ENCODE results near the gene GIGYF2. TPM values are rescaled to one million over a fixed set of nuclear protein-coding genes. Genes with fewer than 3 reads are reported as not detected.

Gene GIGYF2
- total RNA-seq, 1 experiment from 2014 or later, result 71.1 TPM

GRCh38 chr2:232697807-232698110 lies 628 bp downstream of the GIGYF2 start:
- BruUV-seq (replicated peaks), result no TSS peak
- no peak for TF ChIP-seq CTCF (IDR thresholded peaks at IDR 0.05; ENCODE audit: unreplicated experiment)
- Mint-ChIP-seq H3K4me1 (ENCODE audit: insufficient read depth, unreplicated experiment) (peaks cover 26% of the 10 kb centered on the region), H3K27me3 (ENCODE audit: insufficient read depth, unreplicated experiment) (no peaks in the 10 kb centered on the region), H3K4me3 (ENCODE audit: unreplicated experiment) (peak overlapping the region; percentile 95), H3K27ac (ENCODE audit: low read depth, unreplicated experiment) (peak overlapping the region; percentile 93), H3K36me3 (ENCODE audit: insufficient read depth, unreplicated experiment) (peaks cover 19% of the 10 kb centered on the region), H3K9me3 (ENCODE audit: unreplicated experiment) (no peaks in the 10 kb centered on the region)
- ChIA-PET POLR2A (interaction anchor here (0.8 to 2.7 kb wide), 11 partner anchors 9 to 554 kb away, joined by 3 to 5 read pairs (median 3); partner anchors contain the start of genes ATG16L1, EFHD1, EIF4E2 and TIGD1), CTCF (no interaction called here)
- DNase-seq (ENCODE audit: unreplicated experiment), result no peak
- intact Hi-C loops (cut with micrococcal nuclease), result loop anchor here (2.0 kb wide), 1 partner anchor 91 kb away; no protein-coding TSS in a partner anchor

GRCh38 chr2:232698556-232699091 lies 1.5 kb downstream of the GIGYF2 start:
- no peak for TF ChIP-seq CTCF (IDR thresholded peaks at IDR 0.05; ENCODE audit: unreplicated experiment)
- no peaks in the 10 kb centered on the region for H3K9me3 Mint-ChIP-seq (ENCODE audit: unreplicated experiment)
- TSS peak; percentile 53 for BruUV-seq (replicated peaks)
- H3K36me3 Mint-ChIP-seq (ENCODE audit: insufficient read depth, unreplicated experiment), result peaks cover 21% of the 10 kb centered on the region
- peak overlapping the region; percentile 95 for H3K4me3 Mint-ChIP-seq (ENCODE audit: unreplicated experiment)
- no peaks in the 10 kb centered on the region for H3K27me3 Mint-ChIP-seq (ENCODE audit: insufficient read depth, unreplicated experiment)
- H3K27ac Mint-ChIP-seq (ENCODE audit: low read depth, unreplicated experiment), result peak overlapping the region; percentile 93
- no peak for DNase-seq (ENCODE audit: unreplicated experiment)
- POLR2A ChIA-PET, result interaction anchor here (0.6 to 2.7 kb wide), 8 partner anchors 9 to 547 kb away, joined by 3 to 5 read pairs (median 4); partner anchors contain the start of genes EIF4E2 and TIGD1
- peaks cover 26% of the 10 kb centered on the region for H3K4me1 Mint-ChIP-seq (ENCODE audit: insufficient read depth, unreplicated experiment)
- intact Hi-C loops (cut with micrococcal nuclease), result loop anchor here (2.0 kb wide), 1 partner anchor 92 kb away; no protein-coding TSS in a partner anchor
- CTCF ChIA-PET, result interaction anchor here (0.7 kb wide), 2 partner anchors 10 to 11 kb away, joined by 4 to 5 read pairs; no protein-coding TSS in a partner anchor

GRCh38 chr2:232699110-232699509 lies 2.0 kb downstream of the GIGYF2 start:
- Mint-ChIP-seq H3K4me1 (ENCODE audit: insufficient read depth, unreplicated experiment) (peaks cover 26% of the 10 kb centered on the region), H3K27ac (ENCODE audit: low read depth, unreplicated experiment) (peak overlapping the region; percentile 93), H3K9me3 (ENCODE audit: unreplicated experiment) (no peaks in the 10 kb centered on the region), H3K36me3 (ENCODE audit: insufficient read depth, unreplicated experiment) (peaks cover 26% of the 10 kb centered on the region), H3K4me3 (ENCODE audit: unreplicated experiment) (peak overlapping the region; percentile 95), H3K27me3 (ENCODE audit: insufficient read depth, unreplicated experiment) (no peaks in the 10 kb centered on the region)
- CTCF ChIA-PET, result interaction anchor here (0.7 kb wide), 2 partner anchors 9 to 11 kb away, joined by 4 to 5 read pairs; no protein-coding TSS in a partner anchor
- POLR2A ChIA-PET, result interaction anchor here (0.6 to 0.7 kb wide), 2 partner anchors 148 to 546 kb away, joined by 3 to 4 read pairs; partner anchors contain the start of genes EIF4E2 and TIGD1
- no TSS peak for BruUV-seq (replicated peaks)
- intact Hi-C loops (cut with micrococcal nuclease), result loop anchor here (2.0 kb wide), 1 partner anchor 92 kb away; no protein-coding TSS in a partner anchor
- TF ChIP-seq CTCF (IDR thresholded peaks at IDR 0.05; ENCODE audit: unreplicated experiment), result no peak
- DNase-seq (ENCODE audit: unreplicated experiment), result peak; percentile 6

- no TSS peak for BruUV-seq (replicated peaks)
- Mint-ChIP-seq H3K27ac (ENCODE audit: low read depth, unreplicated experiment) (no peak overlapping the region), H3K4me1 (ENCODE audit: insufficient read depth, unreplicated experiment) (peaks cover 26% of the 10 kb centered on the region)
Observed at GRCh38 chr2:232700154-232700553, 3.0 kb downstream of the GIGYF2 start.

More at GRCh38 chr2:232700154-232700553, 3.0 kb downstream of the GIGYF2 start:
- ChIA-PET POLR2A (interaction anchor here (0.7 to 1.3 kb wide), 4 partner anchors 11 to 685 kb away, joined by 3 to 5 read pairs (median 3); no protein-coding TSS in a partner anchor), CTCF (interaction anchor here (0.6 kb wide), 1 partner anchor 9 kb away, joined by 3 read pairs; no protein-coding TSS in a partner anchor)
- H3K27me3 Mint-ChIP-seq (ENCODE audit: insufficient read depth, unreplicated experiment), result no peaks in the 10 kb centered on the region
- peak overlapping the region; percentile 95 for H3K4me3 Mint-ChIP-seq (ENCODE audit: unreplicated experiment)
- TF ChIP-seq CTCF (IDR thresholded peaks at IDR 0.05; ENCODE audit: unreplicated experiment), result no peak
- intact Hi-C loops (cut with micrococcal nuclease), result no loop called here
- peaks cover 36% of the 10 kb centered on the region for H3K36me3 Mint-ChIP-seq (ENCODE audit: insufficient read depth, unreplicated experiment)
- H3K9me3 Mint-ChIP-seq (ENCODE audit: unreplicated experiment), result no peaks in the 10 kb centered on the region
- DNase-seq (ENCODE audit: unreplicated experiment), result no peak

All from MCF 10A (cell line).